WTC11 (cell line): ENCODE results near the gene CKAP2L. TPM values are rescaled to one million over a fixed set of nuclear protein-coding genes. Genes with fewer than 3 reads are reported as not detected.

Source experiments
- ATAC-seq: fragments of 200-7000 bp; cut with Tn5 transposase; 2 replicates; pipeline ENCODE4 v1.10.0; 2021; ENCODE audit warnings: mild to moderate bottlenecking, moderate library complexity
- CTCF ChIA-PET: fragments of 300-600 bp; sonication (Branson Sonifier 250); formaldehyde crosslinking; loops from one replicate; lab custom pipeline; 2021; ENCODE audit warnings: antibody characterized with exemption; lab: Charles Lee
- POLR2A ChIA-PET: fragments of 350-600 bp; sonication (Branson Sonifier 250); formaldehyde crosslinking; loops from one replicate; lab custom pipeline; 2021; ENCODE audit warnings: antibody characterized with exemption; lab: Charles Lee
- DNase-seq: peaks from one replicate; pipeline ENCODE4 v3.0.0; 2021; ENCODE audit warnings: low spot score
- H3K27ac Mint-ChIP-seq: 2 replicates; pipeline ENCODE4 v1.8.0; 2021; ENCODE audit warnings: mixed read lengths
- H3K27me3 Mint-ChIP-seq: 2 replicates; pipeline ENCODE4 v1.8.0; 2021; ENCODE audit warnings: low read depth, mild to moderate bottlenecking, moderate library complexity, mixed read lengths
- H3K36me3 Mint-ChIP-seq: 2 replicates; pipeline ENCODE4 v1.8.0; 2021; ENCODE audit warnings: mixed read lengths
- H3K4me1 Mint-ChIP-seq: 2 replicates; pipeline ENCODE4 v1.8.0; 2022; ENCODE audit warnings: mixed read lengths
- H3K4me3 Mint-ChIP-seq: 2 replicates; pipeline ENCODE4 v1.8.0; 2021; ENCODE audit warnings: mild to moderate bottlenecking, moderate library complexity, mixed read lengths
- H3K9me3 Mint-ChIP-seq: 2 replicates; pipeline ENCODE4 v1.8.0; 2021; ENCODE audit warnings: mixed read lengths
- AFF4 ChIP-seq: sonication (generic); formaldehyde crosslinking; IDR thresholded peaks from 2 replicates; pipeline ENCODE4 v1.8.1; 2023; ENCODE audit warnings: mild to moderate bottlenecking, missing genetic modification reagents, borderline replicate concordance
- ATF2 ChIP-seq: sonication (generic); formaldehyde crosslinking; IDR thresholded peaks from 2 replicates; pipeline ENCODE4 v1.8.1; 2022; ENCODE audit warnings: low read depth, missing genetic modification reagents, borderline replicate concordance
- ESRRA ChIP-seq: sonication (generic); formaldehyde crosslinking; IDR thresholded peaks from 2 replicates; pipeline ENCODE4 v1.8.1; 2022; ENCODE audit warnings: mild to moderate bottlenecking, missing genetic modification reagents, borderline replicate concordance
- FOXJ3 ChIP-seq: sonication (generic); formaldehyde crosslinking; IDR thresholded peaks from 2 replicates; pipeline ENCODE4 v1.9.0; 2021; ENCODE audit warnings: missing genetic modification reagents, mild to moderate bottlenecking, borderline replicate concordance
- FOXP4 ChIP-seq: sonication (generic); formaldehyde crosslinking; IDR thresholded peaks from 2 replicates; pipeline ENCODE4 v1.8.0; 2022; ENCODE audit warnings: mild to moderate bottlenecking, missing genetic modification reagents
- GABPB1 ChIP-seq: sonication (generic); formaldehyde crosslinking; IDR thresholded peaks from 2 replicates; pipeline ENCODE4 v1.8.1; 2023; ENCODE audit warnings: mild to moderate bottlenecking, missing genetic modification reagents
- HMGA2 ChIP-seq: fragments of 250-450 bp; sonication (Bioruptor Pico); IDR thresholded peaks from 2 replicates; pipeline ENCODE4 v1.4.0; 2021; ENCODE audit warnings: mild to moderate bottlenecking, moderate library complexity
- HMGXB4 ChIP-seq: sonication (generic); formaldehyde crosslinking; IDR thresholded peaks from 2 replicates; pipeline ENCODE4 v1.8.1; 2023; ENCODE audit warnings: mild to moderate bottlenecking, moderate library complexity, missing genetic modification reagents
- NR1H2 ChIP-seq: sonication (generic); formaldehyde crosslinking; IDR thresholded peaks from 2 replicates; pipeline ENCODE4 v1.9.0; 2021; ENCODE audit warnings: mild to moderate bottlenecking, moderate library complexity, missing genetic modification reagents
- OVOL2 ChIP-seq: fragments of 250-450 bp; sonication (Bioruptor Pico); IDR thresholded peaks from 2 replicates; pipeline ENCODE4 v1.9.0; 2021; ENCODE audit warnings: mild to moderate bottlenecking, borderline replicate concordance
- PRDM15 ChIP-seq: sonication (generic); formaldehyde crosslinking; IDR thresholded peaks from 2 replicates; pipeline ENCODE4 v1.8.0; 2022; ENCODE audit warnings: missing genetic modification reagents
- PRRX2 ChIP-seq: fragments of 250-450 bp; sonication (Bioruptor Pico); IDR thresholded peaks from 2 replicates; pipeline ENCODE4 v1.8.0; 2021; ENCODE audit warnings: mild to moderate bottlenecking
- ZMAT4 ChIP-seq: fragments of 250-450 bp; sonication (Bioruptor Pico); IDR thresholded peaks from 2 replicates; pipeline ENCODE4 v1.9.0; 2021; ENCODE audit warnings: mild to moderate bottlenecking
- ZNF425 ChIP-seq: fragments of 250-450 bp; sonication (Bioruptor Pico); conservative IDR thresholded peaks from 2 replicates; pipeline ENCODE4 v1.9.0; 2021; ENCODE audit warnings: mild to moderate bottlenecking
- total RNA-seq: library from RNA; stranded (reverse); gene quantifications from 3 replicates; pipeline ENCODE4 v1.2.3, GENCODE V29; 2021

Gene CKAP2L
- total RNA-seq, 1 experiment from 2014 or later, result 25.6 TPM

- TF ChIP-seq ZNF425 (CRISPR knock-in tag), result no peak
Observed at GRCh38 chr2:112733456-112733855, 31.0 kb downstream of the CKAP2L start (continued).

- Mint-ChIP-seq H3K36me3 (no peaks in the 10 kb centered on the region; the same call in 1 of the 2 replicates), H3K4me3 (no peak overlapping the region), H3K27ac (no peak overlapping the region), H3K9me3 (no peaks in the 10 kb centered on the region), H3K27me3 (no peaks in the 10 kb centered on the region), H3K4me1 (peaks cover 5% of the 10 kb centered on the region; the same call in 1 of the 2 replicates)
- DNase-seq, result no peak
- TF ChIP-seq AFF4 (CRISPR knock-in tag), result no peak
- TF ChIP-seq HMGXB4 (CRISPR knock-in tag), result no peak
- no peak for TF ChIP-seq GABPB1
- no peak for TF ChIP-seq FOXP4 (CRISPR knock-in tag)
- no peak for TF ChIP-seq PRRX2 (CRISPR knock-in tag)
- TF ChIP-seq FOXJ3 (CRISPR knock-in tag), result no peak
- ChIA-PET CTCF (interaction anchor here (2.1 to 3.2 kb wide), 2 partner anchors 18 to 154 kb away, joined by 5 to 11 read pairs; no protein-coding TSS in a partner anchor), POLR2A (interaction anchor here (0.6 kb wide), 1 partner anchor 76 kb away, joined by 4 read pairs; no protein-coding TSS in a partner anchor)
- ATAC-seq, result no peak
Observed at GRCh38 chr2:112731479-112731878, 32.9 kb downstream of the CKAP2L start.

- POLR2A ChIA-PET, result interaction anchor here (0.6 kb wide), 1 partner anchor 77 kb away, joined by 4 read pairs; no protein-coding TSS in a partner anchor
- peaks cover 8% of the 10 kb centered on the region; the same call in 1 of the 2 replicates for H3K4me1 Mint-ChIP-seq
- H3K27ac Mint-ChIP-seq, result no peak overlapping the region
- no peaks in the 10 kb centered on the region for H3K9me3 Mint-ChIP-seq
- CTCF ChIA-PET, result interaction anchor here (1.1 to 3.2 kb wide), 4 partner anchors 19 to 228 kb away, joined by 3 to 11 read pairs (median 4); no protein-coding TSS in a partner anchor
- H3K36me3 Mint-ChIP-seq, result no peaks in the 10 kb centered on the region
- H3K4me3 Mint-ChIP-seq, result no peak overlapping the region
- ATAC-seq (no peak), DNase-seq (no peak)
- H3K27me3 Mint-ChIP-seq, result no peaks in the 10 kb centered on the region
- TF ChIP-seq ATF2 (CRISPR knock-in tag) (no peak), ZMAT4 (CRISPR knock-in tag) (no peak), HMGA2 (CRISPR knock-in tag) (no peak), ESRRA (CRISPR knock-in tag) (no peak), OVOL2 (CRISPR knock-in tag) (no peak), NR1H2 (CRISPR knock-in tag) (no peak), PRDM15 (CRISPR knock-in tag) (no peak), HMGXB4 (CRISPR knock-in tag) (no peak), GABPB1 (no peak)
Observed at GRCh38 chr2:112730791-112731190, 33.6 kb downstream of the CKAP2L start.
